Fibroblast of skin of left biceps (primary cell): ENCODE results near the gene SCP2.

Source experiments
- DNase-seq, 2 experiments: peaks; one replicate each; pipeline ENCODE4 v3.0.0-alpha.2; 2013; ENCODE audit warnings: low read depth in 2 of 2

The SCP2 gene

DNA sequence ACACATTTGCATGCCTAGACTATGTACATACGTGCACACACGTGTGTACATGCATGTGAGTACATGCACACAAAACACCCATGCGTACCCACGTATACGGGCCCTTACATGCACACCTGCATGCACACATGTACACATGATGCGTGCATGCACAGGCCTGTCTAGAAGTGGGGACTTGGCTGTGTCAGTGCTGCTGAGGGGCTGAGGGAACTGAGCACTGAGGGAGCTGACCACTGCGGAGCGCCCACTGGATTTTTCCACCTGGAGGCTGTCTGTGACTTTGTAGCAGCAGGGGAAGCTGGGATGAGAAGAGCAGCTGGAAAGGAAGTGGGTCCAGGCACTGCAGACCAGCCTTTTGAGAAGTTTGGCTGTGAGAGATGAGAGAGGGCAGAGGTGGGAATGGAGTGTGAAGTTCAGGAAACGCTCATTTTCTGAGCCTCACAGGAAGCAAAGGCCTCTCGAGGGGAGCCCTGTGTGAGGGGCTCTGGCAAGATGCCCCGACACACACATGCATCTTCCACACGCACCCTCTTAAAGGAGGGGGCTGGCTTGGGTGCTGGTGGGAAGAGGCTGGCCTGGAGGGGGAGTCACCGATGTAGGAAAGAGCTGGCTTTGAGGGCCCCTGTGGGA lies 155.9 kb downstream of the SCP2 start:
- DNase-seq: no peak

GRCh38 chr1:53083636-53084588 lies 156.8 kb downstream of the SCP2 start:
- no peak for DNase-seq

DNA sequence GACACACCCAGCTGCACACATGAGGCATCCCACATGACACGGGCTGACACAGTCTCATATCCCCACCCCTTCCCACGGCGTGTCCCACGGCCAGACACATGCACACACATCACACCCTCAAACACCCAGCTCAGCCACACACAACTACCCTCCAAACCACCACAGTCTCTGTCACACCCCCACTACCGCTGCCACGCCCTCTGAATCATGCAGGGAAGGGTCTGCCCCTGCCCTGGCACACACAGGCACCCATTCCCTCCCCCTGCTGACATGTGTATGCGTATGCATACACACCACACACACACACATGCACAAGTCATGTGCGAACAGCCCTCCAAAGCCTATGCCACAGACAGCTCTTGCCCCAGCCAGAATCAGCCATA lies 157.5 kb downstream of the SCP2 start:
- DNase-seq: no peak

GRCh38 chr1:53085405-53085804 lies 158.3 kb downstream of the SCP2 start:
- no peak for DNase-seq

DNA sequence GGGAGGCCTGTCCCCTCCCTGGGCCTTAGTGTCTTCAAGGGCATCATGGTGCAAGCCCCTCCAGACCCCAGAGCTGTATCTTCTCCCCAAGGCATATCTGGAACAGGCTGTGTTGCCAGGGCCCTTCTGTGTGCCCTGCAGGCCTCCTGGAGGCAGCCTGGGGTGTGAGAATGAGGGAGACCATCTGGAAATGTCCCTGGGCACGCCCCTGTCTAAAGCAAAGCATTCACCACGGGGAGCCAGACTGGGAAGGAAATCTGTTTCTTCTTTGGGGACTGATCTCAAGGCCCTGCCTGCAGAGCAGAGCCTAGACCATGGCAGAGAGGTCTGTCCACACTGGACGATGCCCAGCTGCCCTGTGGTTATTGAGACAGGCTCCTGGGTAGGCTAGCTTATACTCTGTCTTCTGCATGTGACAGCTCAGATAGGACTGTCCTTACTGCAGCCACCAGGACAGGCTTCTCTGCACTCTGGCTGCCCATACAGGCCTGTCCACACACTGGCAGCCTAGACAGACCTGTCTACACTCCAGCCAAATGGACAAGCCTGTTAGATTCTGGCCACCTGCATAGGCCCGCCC lies 159.5 kb downstream of the SCP2 start:
- no peak for DNase-seq

GRCh38 chr1:53087332-53088285 lies 160.5 kb downstream of the SCP2 start:
- DNase-seq: no peak

DNA sequence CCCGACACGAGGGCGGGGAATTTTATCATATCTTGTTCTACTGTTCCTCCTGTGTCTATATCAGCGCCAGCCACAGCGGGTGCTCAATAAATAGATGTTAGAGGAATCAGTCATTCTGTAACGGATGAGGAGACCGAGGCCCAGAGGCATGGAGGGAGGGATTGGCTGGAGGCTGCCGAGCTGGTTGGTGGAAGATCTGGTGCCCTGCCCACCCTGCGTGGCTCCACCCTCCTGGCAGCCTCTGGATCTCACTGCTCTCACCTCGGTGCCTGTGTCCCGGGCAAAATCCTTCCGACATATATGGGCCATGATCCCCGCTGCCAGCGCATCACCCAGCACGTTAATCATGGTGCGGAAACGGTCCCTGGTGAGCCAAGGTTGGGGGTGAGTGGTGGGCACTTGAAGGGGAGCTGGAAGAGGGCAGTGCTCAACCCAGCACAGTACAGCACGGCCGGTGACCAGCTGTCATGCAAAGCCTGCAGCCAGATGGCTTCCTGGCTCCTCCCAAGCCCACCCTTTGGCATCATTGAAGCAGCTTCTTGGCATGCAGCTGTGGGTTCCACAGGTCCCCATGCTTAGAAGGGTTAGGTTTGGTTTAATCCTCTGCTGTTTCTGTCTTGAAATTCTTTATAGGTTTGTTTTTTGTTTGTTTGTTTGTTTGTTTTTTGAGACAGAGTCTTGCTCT lies 161.7 kb downstream of the SCP2 start:
- DNase-seq: no peak

DNA sequence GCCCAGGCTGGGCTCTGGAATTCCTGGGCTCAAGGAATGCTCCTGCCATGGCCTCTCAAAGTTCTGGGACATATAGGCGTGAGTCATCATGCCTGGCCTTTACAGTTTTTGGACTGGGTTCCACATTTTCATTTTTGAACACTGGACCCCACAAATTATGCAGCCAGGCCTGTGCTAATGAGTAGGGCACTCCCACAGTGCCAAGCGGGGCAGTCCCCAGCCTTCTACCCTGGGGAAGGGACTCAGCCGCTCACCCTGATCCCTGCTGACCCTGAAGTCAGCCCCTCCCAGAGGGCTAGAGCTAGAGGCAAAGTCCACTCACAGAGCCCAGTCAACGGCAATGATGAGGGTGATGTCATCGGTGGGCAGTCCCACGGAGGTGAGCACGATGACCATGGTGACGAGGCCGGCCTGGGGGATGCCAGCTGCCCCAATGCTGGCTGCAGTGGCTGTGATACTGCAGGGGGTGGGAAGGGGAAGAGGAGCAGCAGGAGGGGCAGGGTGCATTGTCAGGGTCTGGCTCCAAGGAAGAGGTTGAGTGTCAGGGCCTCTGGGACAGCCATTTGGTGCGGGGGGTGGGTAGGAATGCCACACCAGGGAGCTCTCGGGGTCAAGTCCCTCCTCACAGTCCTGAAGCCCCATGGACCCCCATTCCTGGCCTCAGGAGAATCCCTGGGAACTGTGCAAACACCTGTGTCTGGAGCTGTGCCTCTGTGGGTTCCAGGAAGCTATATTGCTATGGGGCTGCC lies 162.6 kb downstream of the SCP2 start:
- DNase-seq: no peak

- no peak for DNase-seq
Observed at GRCh38 chr1:53090227-53091147, 163.4 kb downstream of the SCP2 start.

DNA sequence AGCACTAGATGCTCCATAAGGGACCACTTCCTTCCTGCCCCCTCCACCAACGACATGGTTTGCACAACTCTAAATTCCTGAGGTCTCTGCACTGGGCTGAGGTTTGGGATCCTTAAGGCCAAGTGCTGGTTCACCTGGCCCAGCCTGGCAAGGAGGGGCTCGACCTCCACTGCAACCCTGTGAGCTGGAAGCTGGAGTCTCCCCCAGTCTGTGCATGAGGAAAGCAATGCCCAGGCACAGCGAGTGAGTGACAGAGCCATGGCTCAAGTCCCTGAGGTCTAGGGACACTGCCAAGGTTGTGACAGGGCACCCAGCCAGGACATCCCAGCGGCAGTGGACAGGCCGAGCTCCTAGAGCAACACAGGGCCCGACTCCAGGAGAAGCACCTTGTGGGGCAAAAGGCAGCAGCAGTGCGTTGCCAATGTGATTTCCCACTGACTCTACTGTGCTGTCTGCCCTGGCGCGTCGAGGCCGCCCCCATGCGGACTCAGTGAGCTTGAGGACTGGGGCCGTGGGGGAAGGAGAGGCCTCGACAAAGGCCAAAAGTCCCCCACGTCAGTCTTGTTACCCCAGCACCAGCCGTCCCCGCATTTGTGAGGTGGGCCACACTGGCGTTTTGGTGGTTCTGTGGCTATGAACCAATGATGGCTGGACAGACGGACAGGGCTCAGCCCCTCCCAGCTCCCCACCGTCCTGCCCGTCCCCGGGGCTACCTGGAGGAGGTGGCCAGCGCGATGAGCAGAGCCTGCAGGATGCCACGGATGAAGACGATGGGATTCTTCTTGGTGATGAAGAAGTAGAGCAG lies 165.0 kb downstream of the SCP2 start:
- DNase-seq: no peak

- no peak for DNase-seq
Observed at GRCh38 chr1:53092659-53093450, 165.8 kb downstream of the SCP2 start.

DNA sequence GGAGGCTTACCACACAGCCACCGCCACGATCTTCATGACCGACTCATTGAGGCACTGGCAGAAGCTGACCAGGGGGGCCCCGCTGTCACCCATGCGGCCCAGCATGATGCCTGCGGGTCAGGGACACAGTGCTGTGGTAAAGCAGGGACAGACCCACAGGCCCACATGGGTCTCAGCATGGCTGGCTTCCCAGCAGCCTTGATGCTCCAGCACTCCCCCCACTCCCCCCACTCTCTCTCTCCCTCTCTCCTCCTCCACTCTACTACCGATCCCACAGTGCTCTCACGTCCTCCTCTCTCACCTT lies 166.3 kb downstream of the SCP2 start:
- no peak for DNase-seq

DNA sequence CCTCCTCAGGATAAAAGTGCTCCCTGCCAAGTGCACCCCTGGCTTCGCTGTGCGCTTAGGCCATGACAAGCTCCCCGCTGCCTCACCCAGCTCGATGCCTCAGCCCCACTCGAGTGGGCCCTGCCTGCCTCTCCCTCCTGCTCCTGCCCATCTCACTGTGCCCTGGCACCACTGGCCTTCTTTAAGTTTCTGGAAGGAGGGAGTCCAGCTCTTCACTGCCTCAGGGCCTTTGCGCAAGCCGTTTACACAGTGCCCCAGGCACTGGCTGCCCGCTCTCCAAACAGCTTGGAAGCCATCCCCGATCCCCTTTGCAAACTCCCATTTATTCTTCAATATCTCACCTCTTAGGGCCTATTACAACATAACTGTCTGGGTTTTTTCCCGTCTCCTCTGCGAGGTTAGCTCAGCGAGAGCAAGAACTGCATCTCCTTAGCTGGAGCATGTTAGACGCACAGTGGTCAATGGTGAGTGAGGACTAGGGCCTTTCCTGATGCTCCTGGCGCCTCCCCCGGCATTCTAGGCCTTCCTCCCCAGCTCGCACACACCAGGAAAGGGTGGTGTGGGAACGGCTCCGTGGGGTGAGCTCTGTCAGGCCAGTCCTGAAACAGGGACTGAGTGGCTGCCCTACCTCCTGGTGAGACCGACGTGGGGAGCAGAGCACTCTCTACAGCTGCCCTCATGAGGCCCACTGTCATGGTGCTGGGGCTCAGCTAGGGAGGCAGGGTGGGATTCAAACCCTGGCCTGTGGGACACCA lies 166.9 kb downstream of the SCP2 start:
- no peak for DNase-seq

GRCh38 chr1:53094533-53094919 lies 167.4 kb downstream of the SCP2 start:
- DNase-seq: no peak
